HAP-1 (cell line): ENCODE results near the gene ANXA9.

ENCODE experiments used
- DNase-seq, 2 experiments: peaks; one replicate each; pipeline ENCODE4 v3.0.0-alpha.2; 2016 to 2020; ENCODE audit warnings: low spot score in 2 of 2
- H3K27me3 ChIP-seq: fragments of 250-450 bp; sonication (Bioruptor Pico); 2 replicates; pipeline ENCODE4 v1.5.1; 2020; ENCODE audit warnings: low read depth, mild to moderate bottlenecking, moderate library complexity
- H3K36me3 ChIP-seq: fragments of 250-450 bp; sonication (Bioruptor Pico); replicated peaks from 2 replicates; pipeline ENCODE4 v1.5.1; 2020; ENCODE audit warnings: mild to moderate bottlenecking
- H3K4me1 ChIP-seq: fragments of 250-450 bp; sonication (Bioruptor Pico); 2 replicates; pipeline ENCODE4 v1.5.1; 2020; ENCODE audit warnings: mild to moderate bottlenecking
- H3K4me3 ChIP-seq: fragments of 250-450 bp; sonication (Bioruptor Pico); 2 replicates; pipeline ENCODE4 v1.5.1; 2020; ENCODE audit warnings: mild to moderate bottlenecking, moderate library complexity
- H3K9me3 ChIP-seq: fragments of 250-450 bp; sonication (Bioruptor Pico); 2 replicates; pipeline ENCODE4 v1.5.1; 2020; ENCODE audit warnings: mild to moderate bottlenecking, moderate library complexity
- in situ Hi-C: fragments of 300-500 bp; cut with MboI; formaldehyde crosslinking; loops from 3 replicates; pipeline ENCODE4 v1.14.3; 2020; ENCODE audit warnings: low sequenced_read_pairs, inconsistent platforms, mixed read lengths

ANXA9 gene

GRCh38 chr1:150981805-150982712 is at the start of gene ANXA9:
Gene ANXA9, plus strand, starts transcription at chr1:150982292. Its CDS starts 814 bp downstream, at chr1:150983106.
- in situ Hi-C loops = no loop called here
- no peak within 1 kb of the TSS for H3K4me3 ChIP-seq

GRCh38 chr1:150944856-150945255 is 37.2 kb upstream of the ANXA9 start:
- no peak for DNase-seq
- Histone ChIP-seq H3K27me3 (no peaks in the 10 kb centered on the region), H3K4me1 (no peaks in the 10 kb centered on the region), H3K4me3 (no peak overlapping the region), H3K9me3 (no peaks in the 10 kb centered on the region), H3K36me3 (peaks cover 83% of the 10 kb centered on the region)
- in situ Hi-C loops = no loop called here

More at GRCh38 chr1:150981805-150982712, at the start of gene ANXA9:
- Histone ChIP-seq H3K9me3 (no peaks in the 10 kb centered on the region), H3K27me3 (no peaks in the 10 kb centered on the region), H3K36me3 (no peaks in the 10 kb centered on the region), H3K4me1 (peaks cover 8% of the 10 kb centered on the region)
- DNase-seq = no peak

GRCh38 chr1:150954708-150955107 is 27.4 kb upstream of the ANXA9 start:
- Histone ChIP-seq H3K36me3 (peaks cover 69% of the 10 kb centered on the region), H3K4me1 (no peaks in the 10 kb centered on the region), H3K9me3 (no peaks in the 10 kb centered on the region), H3K4me3 (no peak overlapping the region), H3K27me3 (no peaks in the 10 kb centered on the region)
- no peak for DNase-seq
- in situ Hi-C loops = no loop called here

GRCh38 chr1:150955280-150955679 is 26.8 kb upstream of the ANXA9 start:
- in situ Hi-C loops = no loop called here
- H3K27me3 ChIP-seq = no peaks in the 10 kb centered on the region
- no peaks in the 10 kb centered on the region for H3K9me3 ChIP-seq
- H3K4me3 ChIP-seq = no peak overlapping the region
- no peaks in the 10 kb centered on the region for H3K4me1 ChIP-seq
- no peak for DNase-seq
- peaks cover 70% of the 10 kb centered on the region for H3K36me3 ChIP-seq

- in situ Hi-C loops = no loop called here
- no peak for DNase-seq
- H3K4me3 ChIP-seq = no peak overlapping the region
- no peaks in the 10 kb centered on the region for H3K9me3 ChIP-seq
- H3K36me3 ChIP-seq = peaks cover 67% of the 10 kb centered on the region
- H3K27me3 ChIP-seq = no peaks in the 10 kb centered on the region
- H3K4me1 ChIP-seq = no peaks in the 10 kb centered on the region
Observed at GRCh38 chr1:150957666-150958065, 24.4 kb upstream of the ANXA9 start.

GRCh38 chr1:150960646-150961045 is 21.4 kb upstream of the ANXA9 start:
- H3K4me1 ChIP-seq = no peaks in the 10 kb centered on the region
- no peak for DNase-seq
- H3K9me3 ChIP-seq = no peaks in the 10 kb centered on the region
- H3K4me3 ChIP-seq = no peak overlapping the region
- in situ Hi-C loops = no loop called here
- peaks cover 75% of the 10 kb centered on the region for H3K36me3 ChIP-seq
- H3K27me3 ChIP-seq = no peaks in the 10 kb centered on the region

- no peak for DNase-seq
- H3K9me3 ChIP-seq = no peaks in the 10 kb centered on the region
- no peaks in the 10 kb centered on the region for H3K27me3 ChIP-seq
- in situ Hi-C loops = no loop called here
- H3K36me3 ChIP-seq = peaks cover 83% of the 10 kb centered on the region
- H3K4me1 ChIP-seq = no peaks in the 10 kb centered on the region
- no peak overlapping the region for H3K4me3 ChIP-seq
Observed at GRCh38 chr1:150961756-150962155, 20.3 kb upstream of the ANXA9 start.

GRCh38 chr1:150963321-150964163 is 18.6 kb upstream of the ANXA9 start:
- DNase-seq = no peak
- Histone ChIP-seq H3K9me3 (no peaks in the 10 kb centered on the region), H3K36me3 (peaks cover 93% of the 10 kb centered on the region), H3K4me3 (no peak overlapping the region), H3K4me1 (no peaks in the 10 kb centered on the region), H3K27me3 (no peaks in the 10 kb centered on the region)
- in situ Hi-C loops = no loop called here

- in situ Hi-C loops = no loop called here
- Histone ChIP-seq H3K27me3 (no peaks in the 10 kb centered on the region), H3K36me3 (peaks cover 94% of the 10 kb centered on the region), H3K9me3 (no peaks in the 10 kb centered on the region), H3K4me1 (no peaks in the 10 kb centered on the region), H3K4me3 (no peak overlapping the region)
- DNase-seq = no peak
Observed at GRCh38 chr1:150964164-150964489, 18.0 kb upstream of the ANXA9 start.

- DNase-seq = no peak
- Histone ChIP-seq H3K4me1 (no peaks in the 10 kb centered on the region), H3K27me3 (no peaks in the 10 kb centered on the region), H3K36me3 (peaks cover 83% of the 10 kb centered on the region), H3K4me3 (no peak overlapping the region), H3K9me3 (no peaks in the 10 kb centered on the region)
- in situ Hi-C loops = no loop called here
Observed at GRCh38 chr1:150965605-150966004, 16.5 kb upstream of the ANXA9 start.

- H3K4me1 ChIP-seq = peaks cover under 1% of the 10 kb centered on the region
- peaks cover 79% of the 10 kb centered on the region for H3K36me3 ChIP-seq
- H3K4me3 ChIP-seq = no peak overlapping the region
- no peaks in the 10 kb centered on the region for H3K27me3 ChIP-seq
- no peak for DNase-seq
- no peaks in the 10 kb centered on the region for H3K9me3 ChIP-seq
- in situ Hi-C loops = no loop called here
Observed at GRCh38 chr1:150966011-150966410, 16.1 kb upstream of the ANXA9 start.

- in situ Hi-C loops = no loop called here
- Histone ChIP-seq H3K36me3 (peaks cover 64% of the 10 kb centered on the region), H3K4me1 (peaks cover 20% of the 10 kb centered on the region), H3K9me3 (no peaks in the 10 kb centered on the region), H3K27me3 (no peaks in the 10 kb centered on the region), H3K4me3 (no peak overlapping the region)
- no peak for DNase-seq
Observed at GRCh38 chr1:150967936-150968335, 14.2 kb upstream of the ANXA9 start.

- Histone ChIP-seq H3K4me3 (no peak overlapping the region), H3K27me3 (no peaks in the 10 kb centered on the region), H3K4me1 (peaks cover 24% of the 10 kb centered on the region), H3K36me3 (peaks cover 58% of the 10 kb centered on the region), H3K9me3 (no peaks in the 10 kb centered on the region)
- DNase-seq = no peak
- in situ Hi-C loops = no loop called here
Observed at GRCh38 chr1:150968491-150968890, 13.6 kb upstream of the ANXA9 start.

- Histone ChIP-seq H3K27me3 (no peaks in the 10 kb centered on the region), H3K4me1 (peaks cover 24% of the 10 kb centered on the region), H3K4me3 (no peak overlapping the region), H3K36me3 (peaks cover 47% of the 10 kb centered on the region), H3K9me3 (no peaks in the 10 kb centered on the region)
- DNase-seq = no peak
- in situ Hi-C loops = no loop called here
Observed at GRCh38 chr1:150969626-150970025, 12.5 kb upstream of the ANXA9 start.
